Body of pancreas (tissue), 4 donors: ENCODE measurements around the gene SCNN1A.

Experiments used
- CTCF ChIP-seq, 7 experiments: fragments of 450-650 bp in 4 of 7; fragments of 200-600 bp in 3 of 7; sonication (generic) in 3 of 7; IDR thresholded peaks; one replicate each; pipeline ENCODE4 v1.5.1; 2016 to 2019; ENCODE audit warnings: antibody characterized with exemption in 7 of 7
- POLR2A ChIP-seq, 3 donors: fragments of 450-650 bp; IDR thresholded peaks; one replicate each; pipeline ENCODE4 v1.6.1; 2016; ENCODE audit warnings: antibody characterized with exemption in 3 of 3, mild to moderate bottlenecking in 2 of 3

DNA sequence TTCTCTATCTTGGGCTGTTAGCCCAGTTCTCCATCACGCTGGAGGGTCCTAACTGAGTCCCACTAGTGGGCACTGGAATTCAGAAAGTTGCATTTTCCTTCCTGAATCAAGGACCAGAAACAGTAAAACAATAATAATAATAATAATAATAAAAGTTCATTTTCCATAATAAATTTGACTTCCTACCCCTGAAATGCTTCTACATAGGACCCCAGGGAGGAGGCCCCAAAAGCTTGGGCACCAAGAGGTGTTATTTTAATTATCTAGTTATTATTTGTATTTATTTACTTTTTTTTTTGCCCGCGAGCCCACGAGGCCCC is 12.4 kb downstream of the SCNN1A start:
- TF ChIP-seq CTCF (IDR thresholded peaks at IDR 0.05) (no peak), POLR2A (IDR thresholded peaks at IDR 0.05) (no peak)
